ENCODE measurements around the gene BEST2. TPM values are rescaled to one million over a fixed set of nuclear protein-coding genes. Genes with fewer than 3 reads are reported as not detected.

The BEST2 gene
- total and polyA plus RNA-seq, 2 of the 4 experiments (the other 2 are of a cell fraction): not detected

DNA sequence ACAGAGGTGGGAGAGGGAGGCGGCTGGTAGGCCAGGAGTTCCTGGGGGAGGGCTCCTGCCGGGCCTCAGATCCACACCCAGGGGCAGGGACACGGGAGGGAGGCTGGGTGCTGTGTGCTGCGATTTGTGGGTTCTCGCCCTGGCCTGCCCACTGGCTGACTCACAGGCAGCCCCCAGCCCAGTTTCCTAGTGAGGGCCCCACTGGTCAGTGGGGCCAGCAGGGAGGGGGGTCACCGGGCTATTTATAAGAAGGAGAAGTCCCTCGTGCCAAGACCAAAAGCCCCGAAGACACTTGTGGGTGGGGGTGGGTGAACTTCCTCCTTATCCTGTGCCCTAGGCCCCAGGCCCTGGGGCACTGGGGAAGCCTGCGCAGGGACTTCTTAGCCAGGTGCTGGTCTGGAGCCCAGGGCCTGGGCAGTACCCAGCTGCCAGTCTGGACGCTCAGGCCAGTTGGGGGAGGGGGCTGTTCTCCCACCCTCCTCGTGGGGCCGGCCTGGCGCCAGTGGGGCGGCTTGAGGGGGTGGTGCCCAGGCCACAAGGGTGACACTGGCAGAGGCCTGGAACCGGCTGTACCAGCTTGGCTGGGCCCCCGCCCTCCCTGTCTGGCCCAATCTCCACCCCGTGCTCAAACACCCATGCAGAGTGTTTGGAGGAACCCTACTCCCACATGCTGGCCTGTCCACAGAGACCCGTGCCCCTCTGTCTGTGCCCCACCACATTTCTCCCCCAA, 34.7 kb downstream of the BEST2 start:
- H3K9ac ChIP-seq (ENCODE audit: low read depth, low read length): no peak overlapping the region

More for the DNA sequence above, 34.7 kb downstream of the BEST2 start:
- Histone ChIP-seq H3K27ac (ENCODE audit: insufficient read depth, low read length) (peak overlapping the region; percentile 7; the same call in 1 of the 2 replicates), H3K23ac (ENCODE audit: low read depth, low read length) (0 out of 2 replicates have a peak overlapping the region, but pooled peaks have one; percentile 48), H3K18ac (ENCODE audit: low read depth, low read length) (peak overlapping the region; percentile 29; the same call in 1 of the 2 replicates), H3K9me3 (ENCODE audit: control insufficient read depth, insufficient read depth, low read length) (no peaks in the 10 kb centered on the region), H2AFZ (replicated peaks; ENCODE audit: low read length, poor library complexity) (peak overlapping the region; percentile 86), H2AK5ac (ENCODE audit: low read depth, low read length) (0 out of 2 replicates have a peak overlapping the region, but pooled peaks have one; percentile 8), H4K8ac (ENCODE audit: low read depth in 2 of 2, low read length in 2 of 2) (peak overlapping the region; percentile 3 to 79; a peak in 3 of 4 replicates), H3K36me3 (ENCODE audit: control insufficient read depth, insufficient read depth, low read length) (no peaks in the 10 kb centered on the region), H4K5ac (ENCODE audit: low read depth, low read length) (peak overlapping the region; percentile 77), H2BK5ac (ENCODE audit: low read depth, low read length, poor library complexity, severe bottlenecking) (peak overlapping the region; percentile 95), H2AK9ac (replicated peaks; ENCODE audit: low read depth, low read length, poor library complexity) (peak overlapping the region; percentile 73), H3K14ac (replicated peaks; ENCODE audit: low read depth, low read length) (no peak overlapping the region; the same call in 1 of the 2 replicates), H3K4me1 (ENCODE audit: control insufficient read depth, insufficient read depth, low read length) (peaks cover 51% of the 10 kb centered on the region), H3K4ac (ENCODE audit: low read depth, low read length) (peak overlapping the region; percentile 80), H2BK20ac (ENCODE audit: low read depth, low read length) (peak overlapping the region; percentile 5; the same call in 1 of the 2 replicates), H3K4me2 (ENCODE audit: low read depth, low read length) (no peak overlapping the region), H2BK120ac (ENCODE audit: low read depth, low read length) (peak overlapping the region; percentile 88), H3K9me1 (ENCODE audit: insufficient read depth, low read length) (peaks cover 25% of the 10 kb centered on the region), H3K4me3 (ENCODE audit: insufficient read depth, low read depth, low read length) (no peak overlapping the region), H3K79me1 (ENCODE audit: low read depth in 1 of 2, low read length in 2 of 2) (peaks cover 0 to 40% of the 10 kb centered on the region in 2 experiments; a peak in 2 of 4 replicates), H4K91ac (ENCODE audit: insufficient read depth, low read depth, low read length) (peak overlapping the region; percentile 40; the same call in 1 of the 2 replicates), H3K27me3 (ENCODE audit: control insufficient read depth, insufficient read depth, low read length) (no peaks in the 10 kb centered on the region), H2BK15ac (ENCODE audit: low read depth, low read length) (no peak overlapping the region), H4K20me1 (ENCODE audit: insufficient read depth, low read length) (peaks cover 3% of the 10 kb centered on the region; the same call in 1 of the 2 replicates), H3K56ac (ENCODE audit: extremely low read depth, insufficient read depth, low read length) (no peak overlapping the region)
- in situ Hi-C loops (cut with MboI; ENCODE audit: low sequenced_read_pairs) (loop anchor here (25.0 kb wide), 1 partner anchor 1051 kb away; no protein-coding TSS in a partner anchor), dilution Hi-C loops (cut with HindIII; ENCODE audit: low sequenced_read_pairs, unreplicated experiment) (no loop called here), intact Hi-C loops (cut with micrococcal nuclease) (no loop called here)
- ATAC-seq (ENCODE audit: low read depth): no peak
- no TSS peak for BruUV-seq (replicated peaks)
- CTCF ChIA-PET: interaction anchor here (0.6 kb wide), 1 partner anchor 9 kb away, joined by 3 read pairs; no protein-coding TSS in a partner anchor
- DNase-seq: no peak
- TF ChIP-seq POLR2A (IDR thresholded peaks at IDR 0.05; ENCODE audit: low read depth, low read length) (peak; percentile 23; the same call in 1 of the 2 replicates), MAFK (IDR thresholded peaks at IDR 0.05; ENCODE audit: low read depth, low read length) (no peak)
- WGBS, 2 experiments (ENCODE audit: extremely low coverage in 2 of 2, insufficient read length in 1 of 2): 60% methylated on average over 12 of the region's 18 CpGs; no CpG with 5 or more reads in 1 of the 2 experiments
- POLR2A ChIA-PET (ENCODE audit: unreplicated experiment): no interaction called here
